ENCODE results near the gene METAP1.

GRCh38 chr4:98976716-98977115, 18.8 kb upstream of the METAP1 start:
- TF ChIP-seq, protein P1, sequence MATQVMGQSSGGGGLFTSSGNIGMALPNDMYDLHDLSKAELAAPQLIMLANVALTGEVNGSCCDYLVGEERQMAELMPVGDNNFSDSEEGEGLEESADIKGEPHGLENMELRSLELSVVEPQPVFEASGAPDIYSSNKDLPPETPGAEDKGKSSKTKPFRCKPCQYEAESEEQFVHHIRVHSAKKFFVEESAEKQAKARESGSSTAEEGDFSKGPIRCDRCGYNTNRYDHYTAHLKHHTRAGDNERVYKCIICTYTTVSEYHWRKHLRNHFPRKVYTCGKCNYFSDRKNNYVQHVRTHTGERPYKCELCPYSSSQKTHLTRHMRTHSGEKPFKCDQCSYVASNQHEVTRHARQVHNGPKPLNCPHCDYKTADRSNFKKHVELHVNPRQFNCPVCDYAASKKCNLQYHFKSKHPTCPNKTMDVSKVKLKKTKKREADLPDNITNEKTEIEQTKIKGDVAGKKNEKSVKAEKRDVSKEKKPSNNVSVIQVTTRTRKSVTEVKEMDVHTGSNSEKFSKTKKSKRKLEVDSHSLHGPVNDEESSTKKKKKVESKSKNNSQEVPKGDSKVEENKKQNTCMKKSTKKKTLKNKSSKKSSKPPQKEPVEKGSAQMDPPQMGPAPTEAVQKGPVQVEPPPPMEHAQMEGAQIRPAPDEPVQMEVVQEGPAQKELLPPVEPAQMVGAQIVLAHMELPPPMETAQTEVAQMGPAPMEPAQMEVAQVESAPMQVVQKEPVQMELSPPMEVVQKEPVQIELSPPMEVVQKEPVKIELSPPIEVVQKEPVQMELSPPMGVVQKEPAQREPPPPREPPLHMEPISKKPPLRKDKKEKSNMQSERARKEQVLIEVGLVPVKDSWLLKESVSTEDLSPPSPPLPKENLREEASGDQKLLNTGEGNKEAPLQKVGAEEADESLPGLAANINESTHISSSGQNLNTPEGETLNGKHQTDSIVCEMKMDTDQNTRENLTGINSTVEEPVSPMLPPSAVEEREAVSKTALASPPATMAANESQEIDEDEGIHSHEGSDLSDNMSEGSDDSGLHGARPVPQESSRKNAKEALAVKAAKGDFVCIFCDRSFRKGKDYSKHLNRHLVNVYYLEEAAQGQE (IDR thresholded peaks at IDR 0.05; ENCODE audit: insufficient replicate concordance, low read depth) = no peak
- TF ChIP-seq, protein P2, sequence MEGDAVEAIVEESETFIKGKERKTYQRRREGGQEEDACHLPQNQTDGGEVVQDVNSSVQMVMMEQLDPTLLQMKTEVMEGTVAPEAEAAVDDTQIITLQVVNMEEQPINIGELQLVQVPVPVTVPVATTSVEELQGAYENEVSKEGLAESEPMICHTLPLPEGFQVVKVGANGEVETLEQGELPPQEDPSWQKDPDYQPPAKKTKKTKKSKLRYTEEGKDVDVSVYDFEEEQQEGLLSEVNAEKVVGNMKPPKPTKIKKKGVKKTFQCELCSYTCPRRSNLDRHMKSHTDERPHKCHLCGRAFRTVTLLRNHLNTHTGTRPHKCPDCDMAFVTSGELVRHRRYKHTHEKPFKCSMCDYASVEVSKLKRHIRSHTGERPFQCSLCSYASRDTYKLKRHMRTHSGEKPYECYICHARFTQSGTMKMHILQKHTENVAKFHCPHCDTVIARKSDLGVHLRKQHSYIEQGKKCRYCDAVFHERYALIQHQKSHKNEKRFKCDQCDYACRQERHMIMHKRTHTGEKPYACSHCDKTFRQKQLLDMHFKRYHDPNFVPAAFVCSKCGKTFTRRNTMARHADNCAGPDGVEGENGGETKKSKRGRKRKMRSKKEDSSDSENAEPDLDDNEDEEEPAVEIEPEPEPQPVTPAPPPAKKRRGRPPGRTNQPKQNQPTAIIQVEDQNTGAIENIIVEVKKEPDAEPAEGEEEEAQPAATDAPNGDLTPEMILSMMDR (IDR thresholded peaks at IDR 0.05; ENCODE audit: insufficient read depth, low read length) = no peak
- no peak for TF ChIP-seq POLR2AphosphoS5 (IDR thresholded peaks at IDR 0.05; ENCODE audit: low read depth)
- no peak for TF ChIP-seq GABPA (IDR thresholded peaks at IDR 0.05; ENCODE audit: low read depth)
